HG03439 (cell line): Measurements from ENCODE around the gene ASCC2.
"Not testable (repeated sequence)": the region's sequence is repeated elsewhere in the genome, so short reads cannot be mapped to it uniquely, and the experiment has no call there.

Experiments
- ATAC-seq: cut with Tn5 transposase; IDR thresholded peaks from one replicate; pipeline ENCODE4 v1.9.1; 2021; ENCODE audit warnings: mild to moderate bottlenecking, moderate library complexity; ENCODE audit not compliant: unreplicated experiment

ASCC2 gene

DNA sequence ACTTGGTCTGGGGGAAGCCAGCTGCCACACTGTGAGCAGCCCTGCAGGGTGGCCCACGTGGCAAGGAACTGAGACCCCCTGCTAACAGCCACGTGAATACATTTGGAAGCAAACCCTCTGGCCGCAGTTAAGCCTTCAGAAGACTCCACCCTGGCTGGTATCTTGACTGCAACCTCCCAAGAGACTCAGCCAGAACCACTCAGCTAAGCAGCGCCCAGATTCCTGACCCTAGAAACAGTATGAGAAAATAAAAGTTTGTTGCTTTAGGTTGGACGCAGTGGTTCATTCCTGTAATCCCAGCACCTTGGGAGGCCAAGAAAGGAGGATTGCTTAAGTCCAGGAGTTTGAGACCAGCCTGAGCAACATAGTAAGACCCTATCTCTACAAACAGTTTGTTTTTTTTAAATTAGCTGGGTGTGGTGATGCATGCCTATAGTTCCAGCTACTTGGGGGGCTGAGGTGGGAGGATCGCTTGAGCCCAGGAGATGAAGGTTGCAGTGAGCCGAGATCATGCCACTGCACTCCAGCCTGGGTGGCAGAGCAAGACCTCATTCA lies 79.9 kb downstream of the ASCC2 start:
- ATAC-seq, result no peak

- no peak for ATAC-seq
Observed at GRCh38 chr22:29757096-29757495, 81.0 kb downstream of the ASCC2 start.

DNA sequence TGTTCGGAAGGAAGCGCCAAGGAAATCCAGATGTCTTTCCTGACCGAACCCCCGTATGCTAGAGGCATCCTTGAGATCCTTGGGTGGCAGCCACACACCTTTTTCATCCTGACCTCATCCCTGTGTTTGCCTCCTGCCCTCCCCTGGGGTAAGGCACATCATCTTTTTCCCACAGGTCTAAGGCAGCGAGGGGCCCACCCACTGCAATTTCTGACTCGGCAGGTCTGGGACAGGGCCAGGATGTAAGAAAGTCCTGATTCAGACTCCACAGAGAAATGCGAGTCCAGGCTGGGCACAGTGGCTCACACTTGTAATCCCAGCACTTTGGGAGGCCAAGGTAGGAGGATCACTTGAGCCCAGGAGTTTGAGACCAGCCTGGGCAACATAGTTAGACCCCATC lies 81.7 kb downstream of the ASCC2 start:
- no peak for ATAC-seq

DNA sequence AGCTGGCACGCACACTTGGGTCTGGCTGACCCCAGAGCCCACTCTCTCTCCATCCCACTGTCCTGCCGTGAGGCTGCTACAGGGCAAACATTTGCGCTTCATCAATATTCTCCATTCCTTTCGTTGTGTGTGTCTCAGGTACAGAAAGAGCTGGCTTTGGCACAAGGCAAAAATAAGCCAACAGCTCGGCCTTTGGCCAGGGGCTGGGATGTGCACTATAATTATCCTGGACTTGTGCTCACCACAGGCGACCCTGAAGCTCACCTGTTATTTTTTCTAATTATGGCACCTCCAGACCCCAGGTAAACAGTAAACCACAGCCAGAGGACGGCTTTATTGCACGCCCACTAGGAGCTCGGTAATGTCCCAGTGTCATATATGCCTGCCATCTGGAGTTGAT lies 82.2 kb downstream of the ASCC2 start:
- ATAC-seq, result no peak

DNA sequence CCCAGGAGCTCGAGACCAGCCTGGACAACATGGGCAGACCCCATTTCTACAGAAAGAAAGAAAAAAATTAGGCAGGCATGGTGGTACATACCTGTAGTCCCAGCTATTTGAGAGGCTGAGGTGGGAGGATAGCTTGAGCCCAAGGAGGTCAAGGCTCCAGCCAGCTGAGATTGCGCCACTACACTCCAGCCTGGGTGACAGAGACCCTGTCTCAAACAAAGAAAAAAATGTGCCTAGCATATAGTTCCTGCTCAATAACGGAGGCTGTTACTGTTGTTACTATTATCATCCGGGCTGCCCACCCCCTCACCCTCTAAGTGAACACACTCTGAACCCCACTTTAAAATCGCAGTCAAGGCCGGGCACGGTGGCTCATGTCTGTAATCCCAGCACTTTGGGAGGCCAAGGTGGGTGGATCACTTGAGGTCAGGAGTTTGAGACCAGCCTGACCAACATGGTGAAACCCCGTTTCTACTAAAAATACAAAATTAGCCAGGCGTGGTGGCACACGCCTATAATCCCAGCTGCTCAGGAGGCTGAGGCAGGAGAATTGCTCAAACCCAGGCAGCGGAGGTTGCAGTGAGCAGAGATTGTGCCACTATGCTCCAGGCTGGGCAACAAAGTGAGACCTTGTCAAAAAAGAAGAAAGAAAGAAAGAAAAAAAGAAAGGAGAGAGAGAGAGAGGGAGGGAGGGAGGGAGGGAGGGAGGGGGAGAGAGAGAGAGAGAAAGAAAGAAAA lies 83.2 kb downstream of the ASCC2 start:
- ATAC-seq, result not testable (repeated sequence)

GRCh38 chr22:29753808-29754657 lies 84.0 kb downstream of the ASCC2 start:
- ATAC-seq, result no peak

DNA sequence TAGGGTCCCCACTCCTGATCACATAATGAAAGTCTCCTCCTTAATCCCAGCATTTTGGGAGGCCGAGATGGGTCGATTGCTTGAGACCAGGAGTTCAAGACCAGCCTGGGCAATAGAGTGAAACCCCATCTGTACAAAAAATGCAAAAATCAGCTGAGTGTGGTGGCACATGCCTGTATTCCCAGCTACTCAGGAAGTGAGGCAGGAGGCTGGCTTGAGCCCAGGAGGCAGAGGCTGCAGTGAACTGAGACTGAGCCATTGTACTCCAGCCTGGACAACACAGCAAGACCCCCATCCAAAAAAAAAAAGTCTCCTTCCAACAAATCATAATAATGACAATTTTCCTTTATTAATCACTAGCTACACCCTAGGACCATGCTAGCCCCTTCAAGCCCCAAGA lies 86.4 kb downstream of the ASCC2 start:
- ATAC-seq, result no peak

DNA sequence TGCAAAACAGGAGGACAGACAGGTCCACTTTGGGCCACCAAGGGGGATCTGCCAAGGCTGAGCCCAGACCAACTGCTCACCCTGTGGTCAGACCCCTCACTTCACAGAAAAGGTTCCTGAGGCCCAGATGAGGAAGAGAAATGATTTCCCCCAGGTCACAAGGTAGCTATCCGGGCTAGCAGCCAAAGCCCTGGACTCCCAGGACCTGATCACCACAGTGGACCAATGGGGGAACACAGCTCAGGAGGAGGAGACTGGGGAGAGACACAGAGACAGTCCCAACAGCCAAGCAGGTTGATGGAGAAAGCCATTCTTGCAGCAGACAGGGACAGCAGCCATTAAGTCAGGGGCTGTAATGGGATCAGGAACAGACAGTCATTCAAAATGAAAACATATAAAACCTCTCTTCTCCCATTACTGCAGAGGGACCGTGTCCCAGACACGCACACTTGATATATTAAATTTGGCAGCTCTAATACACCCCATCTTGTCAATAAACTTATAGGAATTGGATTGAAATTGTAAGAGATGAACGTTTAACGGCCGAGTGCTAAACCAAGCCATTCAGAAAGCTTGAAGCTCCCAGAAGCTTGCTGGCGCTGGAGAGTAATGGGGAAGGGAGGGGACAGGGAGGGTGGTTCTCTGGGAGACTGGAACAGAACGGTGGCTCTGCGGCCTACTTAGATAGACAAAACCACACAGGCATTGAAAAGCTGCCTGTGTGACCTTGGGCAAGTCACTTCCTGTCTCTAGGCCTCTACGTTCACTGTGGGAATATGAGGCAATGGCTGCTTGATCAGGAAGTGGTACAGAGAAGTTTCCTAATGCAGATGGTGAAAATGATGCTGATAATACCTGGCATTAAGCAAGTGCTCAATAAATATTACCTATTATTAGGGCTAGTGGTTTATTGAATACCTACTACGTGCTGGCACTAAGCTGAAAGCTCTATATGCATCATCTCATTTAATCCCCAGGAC lies 87.2 kb downstream of the ASCC2 start:
- ATAC-seq, result no peak

DNA sequence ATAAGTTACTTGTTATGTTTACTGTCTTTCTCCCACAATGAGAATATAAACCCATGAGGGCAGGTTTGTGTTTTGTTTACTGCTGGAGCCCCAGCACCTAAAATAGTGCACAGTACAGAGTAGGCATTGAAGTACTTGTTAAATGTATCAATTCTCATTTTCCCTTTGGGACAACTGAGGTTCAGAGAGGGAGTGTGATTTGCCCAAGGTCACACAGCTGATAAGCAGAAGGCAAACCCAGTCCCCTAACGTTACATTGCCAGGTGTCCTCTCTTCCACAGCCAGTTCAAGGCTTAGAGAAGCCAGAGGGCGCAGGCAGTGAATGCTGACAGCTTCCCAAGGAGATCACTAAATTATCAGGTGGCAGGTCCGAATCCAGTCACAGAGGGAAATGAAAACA lies 88.0 kb downstream of the ASCC2 start:
- no peak for ATAC-seq

GRCh38 chr22:29748248-29748893 lies 89.7 kb downstream of the ASCC2 start:
- ATAC-seq, result no peak

DNA sequence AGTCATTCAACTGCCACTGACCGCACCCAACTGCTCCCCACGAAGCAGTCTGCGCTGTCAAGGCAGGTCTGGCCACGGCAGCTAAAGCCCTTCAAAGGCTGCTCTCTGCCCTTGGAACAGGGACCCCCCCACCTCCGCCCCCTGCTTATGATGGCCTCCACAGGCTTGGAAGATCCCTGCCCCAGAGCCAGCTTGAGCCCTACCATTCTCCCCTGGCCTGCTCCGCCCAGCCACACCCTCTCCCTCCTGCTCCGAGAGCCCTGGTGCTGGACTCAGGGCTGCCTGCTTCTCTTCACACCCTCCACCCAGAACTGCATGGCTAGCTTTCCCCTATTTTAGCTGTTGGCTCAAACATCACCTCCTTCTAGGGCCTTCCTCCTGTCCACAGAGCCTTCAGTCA lies 90.2 kb downstream of the ASCC2 start:
- no peak for ATAC-seq

DNA sequence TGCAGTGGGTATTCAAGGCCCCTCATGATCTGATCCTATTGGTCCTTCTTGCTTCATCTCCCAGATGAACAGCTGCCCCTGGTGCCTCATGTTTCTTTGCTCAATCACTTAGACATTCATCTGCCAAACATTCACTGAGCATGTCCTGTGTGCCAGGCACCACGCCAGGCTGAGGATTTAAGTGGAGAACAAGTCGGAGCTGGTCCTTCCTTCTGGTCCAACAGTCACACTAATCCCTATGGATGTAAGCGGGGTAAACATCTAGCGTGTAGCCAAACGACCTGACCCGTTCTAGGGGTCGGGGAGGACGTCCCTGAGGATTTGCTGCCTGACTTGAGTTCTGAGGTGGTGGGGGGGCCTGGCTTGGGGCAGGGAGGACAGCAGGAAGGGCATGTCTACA lies 93.2 kb downstream of the ASCC2 start:
- ATAC-seq, result no peak

GRCh38 chr22:29742326-29742725 lies 95.7 kb downstream of the ASCC2 start:
- no peak for ATAC-seq

- no peak for ATAC-seq
Observed at GRCh38 chr22:29741926-29742325, 96.1 kb downstream of the ASCC2 start.

DNA sequence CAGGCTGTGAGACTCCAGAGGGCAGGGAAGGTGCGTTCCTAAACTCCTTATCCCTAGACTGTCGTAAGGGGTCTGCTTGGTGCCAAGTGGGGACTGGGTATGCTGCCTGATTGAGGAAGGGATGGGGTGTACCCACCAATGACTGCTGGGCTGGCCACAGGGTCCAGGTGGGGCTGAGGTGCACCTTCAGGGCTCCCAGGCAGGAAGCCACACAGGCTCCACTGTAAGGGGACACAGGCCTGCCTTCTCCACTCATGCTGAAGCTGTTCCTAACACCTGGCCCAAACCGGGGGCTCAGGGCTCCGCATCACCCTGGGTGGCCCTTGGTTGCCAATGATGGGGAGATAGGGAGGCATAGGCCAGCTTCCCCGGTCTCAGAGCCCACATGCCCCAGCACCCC lies 97.9 kb downstream of the ASCC2 start:
- no peak for ATAC-seq

DNA sequence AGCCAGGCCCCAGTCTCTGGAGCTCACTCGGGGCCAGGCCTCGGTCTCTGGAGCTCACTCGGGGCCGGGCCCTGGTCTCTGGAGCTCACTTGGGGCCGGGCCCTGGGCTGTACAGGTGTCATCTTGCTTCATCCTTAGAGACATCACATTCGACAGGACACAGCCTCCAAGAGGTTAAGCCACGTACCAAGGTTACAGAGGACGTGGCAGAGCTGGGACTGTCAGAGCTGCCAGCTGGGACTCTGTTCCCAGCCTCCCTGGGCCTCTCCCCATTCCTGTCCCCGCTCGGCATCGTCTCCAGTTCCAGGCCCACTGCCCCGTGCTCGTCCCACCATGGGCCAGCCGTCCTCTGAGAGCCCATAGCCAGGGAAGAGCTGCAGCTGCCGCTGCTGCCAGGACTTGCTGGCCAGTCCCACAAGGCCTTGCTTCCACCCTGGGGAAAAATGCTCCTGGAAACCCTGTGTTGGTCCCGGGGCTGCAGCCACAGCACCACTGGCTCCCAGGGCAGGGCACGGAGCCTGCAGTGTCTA lies 98.7 kb downstream of the ASCC2 start:
- ATAC-seq, result no peak
